Breast epithelium (tissue), 4 donors: ENCODE data around the gene ITPRID2. TPM values are rescaled to one million over a fixed set of nuclear protein-coding genes. Genes with fewer than 3 reads are reported as not detected.
A peak's percentile ranks its signal among the peaks of the same experiment; 100 is the strongest.

ENCODE experiments used
- DNase-seq, 2 donors: peaks; one replicate each; pipeline ENCODE4 v3.0.0-alpha.2; 2019; ENCODE audit warnings: low spot score in 2 of 2
- H3K27ac ChIP-seq, 2 donors: fragments of 200-600 bp; sonication (generic) in 1 of 2; one replicate each; pipeline ENCODE4 v1.5.1; 2016 to 2019; ENCODE audit warnings: mild to moderate bottlenecking in 1 of 2
- H3K27me3 ChIP-seq, 2 donors: fragments of 200-600 bp; sonication (generic) in 1 of 2; one replicate each; pipeline versions ENCODE4 v1.5.1 to v1.6.0; 2017 to 2019; ENCODE audit warnings: control low read depth in 1 of 2, mild to moderate bottlenecking in 1 of 2
- H3K36me3 ChIP-seq: fragments of 200-600 bp; one replicate; pipeline ENCODE4 v1.5.1; 2019
- H3K4me1 ChIP-seq, 2 donors: fragments of 200-600 bp; sonication (generic); one replicate each; pipeline ENCODE4 v1.5.1; 2016 to 2019; ENCODE audit warnings: control low read depth in 1 of 2
- H3K4me3 ChIP-seq, 3 donors: fragments of 200-600 bp; sonication (generic); 1 replicate in 2 of 3; 2 replicates in 1 of 3; pipeline ENCODE4 v1.5.1; 2016 to 2019; ENCODE audit warnings: mild to moderate bottlenecking in 3 of 3, moderate library complexity in 2 of 3
- H3K9me3 ChIP-seq, 2 donors: fragments of 200-600 bp; sonication (generic) in 1 of 2; one replicate each; pipeline ENCODE4 v1.5.1; 2016 to 2019; ENCODE audit warnings: control low read depth in 1 of 2
- CTCF ChIP-seq, 3 donors: fragments of 450-650 bp; IDR thresholded peaks; one replicate each; pipeline ENCODE4 v1.5.1; 2016 to 2017; ENCODE audit warnings: antibody characterized with exemption in 3 of 3, mild to moderate bottlenecking in 3 of 3, moderate library complexity in 3 of 3
- POLR2A ChIP-seq: fragments of 450-650 bp; IDR thresholded peaks from one replicate; pipeline ENCODE4 v1.6.1; 2016; ENCODE audit warnings: antibody characterized with exemption, mild to moderate bottlenecking, moderate library complexity
- POLR2AphosphoS5 ChIP-seq, 3 donors: sonication (generic); formaldehyde crosslinking; IDR thresholded peaks; one replicate each; pipeline ENCODE4 v1.6.1; 2017; ENCODE audit warnings: antibody characterized with exemption in 3 of 3
- intact Hi-C: fragments of 100-400 bp; cut with DNase I; formaldehyde crosslinking; loops from one replicate; pipeline ENCODE4 v1.15.1; 2023; ENCODE audit warnings: low total_unique reads
- total RNA-seq, 3 donors: library from RNA; depleted of rRNA; stranded (reverse); fragments of >200 nt; gene quantifications; one replicate each; pipeline ENCODE4 v1.1.0, GENCODE V29; 2016

ITPRID2 gene
- total RNA-seq, 3 donors from 2014 or later, result 67.2 to 170 (median 98.9) TPM

DNA sequence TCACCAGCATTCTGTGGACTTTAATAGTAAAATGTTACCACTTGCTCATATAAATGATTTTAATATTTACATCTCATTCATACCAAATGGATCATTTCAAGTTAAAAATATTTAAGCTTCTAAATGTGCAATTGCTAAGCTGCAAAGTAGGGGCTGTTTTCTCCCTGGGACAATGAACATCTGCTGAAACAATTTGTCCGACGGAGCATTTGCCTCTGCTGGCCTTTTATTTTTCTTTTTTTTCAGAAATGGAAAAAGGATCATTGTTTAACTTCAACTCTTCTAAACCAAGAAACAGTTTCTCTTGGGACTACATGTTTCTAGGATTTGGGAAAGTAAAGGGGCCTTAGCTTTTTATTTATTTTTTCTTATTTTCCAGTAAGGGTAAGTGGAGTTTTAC is 43.8 kb upstream of the ITPRID2 start:
- intact Hi-C loops, result no loop called here
- H3K9me3 ChIP-seq, result no peaks in the 10 kb centered on the region
- no peak for TF ChIP-seq POLR2AphosphoS5 (IDR thresholded peaks at IDR 0.05)
- H3K36me3 ChIP-seq, result no peaks in the 10 kb centered on the region
- no peak for DNase-seq
- H3K27me3 ChIP-seq, result no peaks in the 10 kb centered on the region
- H3K27ac ChIP-seq, result peak overlapping the region in 1 of 2 donors; percentile 54
- H3K4me1 ChIP-seq, result no peaks in the 10 kb centered on the region
- no peak overlapping the region for H3K4me3 ChIP-seq

GRCh38 chr2:181848261-181848886 is 43.2 kb upstream of the ITPRID2 start:
- no peaks in the 10 kb centered on the region for H3K36me3 ChIP-seq
- H3K27ac ChIP-seq, result no peak overlapping the region
- intact Hi-C loops, result no loop called here
- no peaks in the 10 kb centered on the region for H3K27me3 ChIP-seq
- H3K9me3 ChIP-seq, result no peaks in the 10 kb centered on the region
- H3K4me3 ChIP-seq, result no peak overlapping the region
- no peak for TF ChIP-seq POLR2A
- no peak for TF ChIP-seq CTCF (IDR thresholded peaks at IDR 0.05)
- no peak for TF ChIP-seq POLR2AphosphoS5 (IDR thresholded peaks at IDR 0.05)
- no peaks in the 10 kb centered on the region for H3K4me1 ChIP-seq
- DNase-seq, result no peak

GRCh38 chr2:181849601-181850000 is 41.9 kb upstream of the ITPRID2 start:
- Histone ChIP-seq H3K4me1 (no peaks in the 10 kb centered on the region), H3K9me3 (no peaks in the 10 kb centered on the region), H3K4me3 (no peak overlapping the region), H3K27ac (no peak overlapping the region), H3K36me3 (no peaks in the 10 kb centered on the region), H3K27me3 (no peaks in the 10 kb centered on the region)
- DNase-seq, result no peak
- intact Hi-C loops, result no loop called here
- TF ChIP-seq POLR2A, result no peak
- no peak for TF ChIP-seq POLR2AphosphoS5 (IDR thresholded peaks at IDR 0.05)
- TF ChIP-seq CTCF (IDR thresholded peaks at IDR 0.05), result no peak

DNA sequence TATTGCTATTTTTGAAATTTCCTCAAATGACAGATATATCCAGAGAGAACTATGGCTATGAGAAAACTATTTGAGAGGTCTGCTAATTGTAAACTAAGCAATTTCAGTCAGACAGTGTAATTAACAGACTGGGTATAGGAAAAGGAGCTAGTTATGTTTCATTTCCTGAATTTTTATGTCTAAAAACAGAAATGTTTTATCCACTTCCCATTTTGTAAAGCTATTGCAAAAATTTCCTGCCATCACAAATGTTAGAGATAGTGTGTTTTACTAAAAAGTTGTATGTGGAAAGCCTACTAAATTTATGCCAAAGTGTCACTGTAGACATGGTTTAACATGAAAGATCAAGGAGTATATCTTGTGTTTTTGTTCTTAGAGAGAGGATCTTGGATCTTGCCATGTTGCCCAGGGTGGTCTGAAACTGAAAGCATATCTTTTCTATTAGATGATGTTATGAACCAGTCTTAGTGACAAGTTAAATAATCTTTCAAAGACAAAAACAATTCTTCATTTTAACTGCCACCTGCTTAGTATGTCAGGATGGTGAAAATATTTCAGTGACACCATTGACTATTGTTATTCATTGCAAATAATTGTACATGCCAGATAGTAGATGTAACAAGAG is 40.5 kb upstream of the ITPRID2 start:
- no peaks in the 10 kb centered on the region for H3K36me3 ChIP-seq
- no peak overlapping the region for H3K4me3 ChIP-seq
- H3K27me3 ChIP-seq, result no peaks in the 10 kb centered on the region
- H3K27ac ChIP-seq, result no peak overlapping the region
- intact Hi-C loops, result no loop called here
- DNase-seq, result no peak
- H3K9me3 ChIP-seq, result no peaks in the 10 kb centered on the region
- TF ChIP-seq CTCF (IDR thresholded peaks at IDR 0.05), result no peak
- no peak for TF ChIP-seq POLR2A
- no peak for TF ChIP-seq POLR2AphosphoS5 (IDR thresholded peaks at IDR 0.05)
- H3K4me1 ChIP-seq, result no peaks in the 10 kb centered on the region

DNA sequence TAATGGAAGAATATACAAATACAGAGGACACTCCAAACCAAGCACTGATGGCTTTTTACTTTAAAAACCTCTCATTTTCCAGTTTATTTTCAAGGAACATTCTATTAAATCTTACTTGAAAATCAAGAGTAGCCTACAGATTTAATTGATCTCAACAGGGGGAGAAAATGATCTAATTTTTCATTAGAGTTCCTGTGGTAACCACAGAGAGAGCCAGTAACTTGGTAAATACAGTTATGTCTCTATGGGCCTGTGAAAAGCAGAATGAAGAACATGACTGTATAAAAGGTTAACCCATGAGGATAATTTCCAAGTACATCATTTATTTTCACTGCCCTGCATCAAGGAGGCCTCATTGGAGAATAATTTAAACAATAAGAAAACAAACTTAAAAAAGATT is 39.8 kb upstream of the ITPRID2 start:
- H3K4me3 ChIP-seq, result no peak overlapping the region
- no peak overlapping the region for H3K27ac ChIP-seq
- no peaks in the 10 kb centered on the region for H3K27me3 ChIP-seq
- no peaks in the 10 kb centered on the region for H3K36me3 ChIP-seq
- H3K9me3 ChIP-seq, result no peaks in the 10 kb centered on the region
- TF ChIP-seq POLR2AphosphoS5 (IDR thresholded peaks at IDR 0.05) (no peak), CTCF (IDR thresholded peaks at IDR 0.05) (no peak), POLR2A (no peak)
- no peaks in the 10 kb centered on the region for H3K4me1 ChIP-seq
- DNase-seq, result no peak
- intact Hi-C loops, result no loop called here
